Loucy (cell line): ENCODE measurements around the gene ZFHX3.

Experiments
- CTCF ChIP-seq: fragments of 200-600 bp; sonication (generic); conservative IDR thresholded peaks from 2 replicates; pipeline ENCODE4 v1.5.1; 2014; ENCODE audit warnings: mild to moderate bottlenecking, antibody characterized with exemption, low read length
- EZH2phosphoT487 ChIP-seq: fragments of 200-600 bp; IDR thresholded peaks from 2 replicates; pipeline ENCODE4 v1.6.1; 2018; ENCODE audit warnings: antibody characterized with exemption, mild to moderate bottlenecking, moderate library complexity, borderline replicate concordance

- TF ChIP-seq CTCF = no peak
- no peak for TF ChIP-seq EZH2phosphoT487
Observed at GRCh38 chr16:73086108-73086507, 38.2 kb upstream of the ZFHX3 start.
